AG09309 (cell line): ENCODE data around the gene NPSR1.

Experiments used
- DNase-seq: peaks from one replicate; pipeline ENCODE4 v3.0.0-alpha.2; 2010; ENCODE audit warnings: low read depth
- H3K4me3 ChIP-seq: 2 replicates; pipeline ENCODE4 v1.5.1; 2011; ENCODE audit warnings: mild to moderate bottlenecking, low read depth, low read length, moderate library complexity; ENCODE audit not compliant: control insufficient read depth
- TF ChIP-seq, protein P1 (sequence below): IDR thresholded peaks from 2 replicates; pipeline ENCODE4 v1.5.1; 2011; ENCODE audit warnings: mild to moderate bottlenecking, low read depth, low read length, inconsistent platforms; ENCODE audit not compliant: insufficient read depth, control insufficient read depth; ENCODE audit errors: missing control alignments

NPSR1 gene

DNA sequence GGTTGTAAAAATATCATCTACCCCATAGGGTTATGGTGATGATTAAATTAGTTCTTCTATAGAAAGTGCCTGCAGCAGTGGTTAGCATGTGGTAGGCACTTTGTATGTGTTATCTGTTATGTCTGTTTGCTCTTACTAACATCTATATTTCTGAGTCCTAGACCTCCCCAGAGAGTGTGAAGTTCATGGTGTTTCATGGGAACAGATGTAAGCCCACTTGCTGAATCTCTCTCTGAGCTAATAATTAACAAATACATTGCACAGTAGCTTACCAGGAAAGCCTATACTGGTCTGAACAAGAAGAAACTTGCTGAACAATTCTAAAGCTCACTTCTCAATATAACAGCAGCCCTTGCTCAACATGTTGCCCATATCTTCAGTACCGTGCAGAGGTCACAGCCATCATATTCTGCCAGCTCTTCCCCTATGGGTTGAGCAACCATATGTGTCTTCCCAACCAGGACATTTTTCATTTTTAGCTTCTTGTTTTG is 100.1 kb downstream of the NPSR1 start:
- no peak for DNase-seq
- TF ChIP-seq, protein P1, sequence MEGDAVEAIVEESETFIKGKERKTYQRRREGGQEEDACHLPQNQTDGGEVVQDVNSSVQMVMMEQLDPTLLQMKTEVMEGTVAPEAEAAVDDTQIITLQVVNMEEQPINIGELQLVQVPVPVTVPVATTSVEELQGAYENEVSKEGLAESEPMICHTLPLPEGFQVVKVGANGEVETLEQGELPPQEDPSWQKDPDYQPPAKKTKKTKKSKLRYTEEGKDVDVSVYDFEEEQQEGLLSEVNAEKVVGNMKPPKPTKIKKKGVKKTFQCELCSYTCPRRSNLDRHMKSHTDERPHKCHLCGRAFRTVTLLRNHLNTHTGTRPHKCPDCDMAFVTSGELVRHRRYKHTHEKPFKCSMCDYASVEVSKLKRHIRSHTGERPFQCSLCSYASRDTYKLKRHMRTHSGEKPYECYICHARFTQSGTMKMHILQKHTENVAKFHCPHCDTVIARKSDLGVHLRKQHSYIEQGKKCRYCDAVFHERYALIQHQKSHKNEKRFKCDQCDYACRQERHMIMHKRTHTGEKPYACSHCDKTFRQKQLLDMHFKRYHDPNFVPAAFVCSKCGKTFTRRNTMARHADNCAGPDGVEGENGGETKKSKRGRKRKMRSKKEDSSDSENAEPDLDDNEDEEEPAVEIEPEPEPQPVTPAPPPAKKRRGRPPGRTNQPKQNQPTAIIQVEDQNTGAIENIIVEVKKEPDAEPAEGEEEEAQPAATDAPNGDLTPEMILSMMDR = no peak
- H3K4me3 ChIP-seq = no peak overlapping the region

DNA sequence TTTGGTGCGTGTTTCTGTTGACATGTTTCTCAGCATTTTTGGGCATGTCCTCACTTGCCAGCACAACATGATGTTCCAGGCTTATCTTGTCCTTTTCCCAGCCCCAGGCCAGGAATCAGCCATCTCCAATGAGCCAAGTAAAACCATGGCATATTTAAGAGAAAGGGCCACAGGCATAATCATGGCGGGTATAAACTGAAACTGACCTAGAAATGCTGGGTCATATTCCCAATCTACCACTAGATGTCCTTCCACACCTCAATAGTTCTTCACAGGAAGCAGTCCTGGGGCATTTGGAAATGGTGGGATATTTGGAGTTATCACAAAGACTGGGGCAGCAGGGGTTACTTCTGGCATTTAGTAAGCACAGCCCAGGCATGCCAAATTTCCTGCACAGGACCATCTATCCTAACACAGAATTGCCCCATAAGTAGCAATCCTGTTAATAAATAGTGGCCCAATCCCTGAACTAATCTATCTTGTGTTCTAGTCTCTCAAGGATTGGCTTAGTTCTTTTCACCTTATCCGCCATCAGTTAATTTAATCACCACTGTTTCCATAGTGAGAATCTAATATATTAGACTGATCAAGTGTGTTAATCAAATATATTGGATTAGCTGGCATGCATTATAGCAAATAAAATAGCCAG is 101.6 kb downstream of the NPSR1 start:
- TF ChIP-seq, protein P1 = peak; percentile 68
- H3K4me3 ChIP-seq = no peak overlapping the region

DNA sequence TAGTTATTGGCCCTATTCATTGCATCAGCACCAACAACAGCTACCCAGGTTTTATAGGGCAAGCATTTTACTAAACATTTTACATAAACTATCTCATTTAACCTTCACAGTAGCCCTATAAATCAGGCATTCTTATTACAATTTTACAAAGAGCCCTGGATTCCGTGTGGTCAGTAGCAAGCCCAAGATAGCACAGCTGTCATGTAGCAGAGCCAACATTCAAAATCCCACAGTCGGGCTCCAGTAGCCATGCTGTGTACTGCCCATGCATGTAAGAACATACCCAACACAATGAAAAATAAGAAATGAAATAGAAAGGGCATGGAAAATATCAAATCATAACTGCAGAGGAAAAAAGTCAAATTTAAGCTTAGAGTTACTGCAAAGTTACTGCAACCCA is 102.3 kb downstream of the NPSR1 start:
- H3K4me3 ChIP-seq = no peak overlapping the region
- TF ChIP-seq, protein P1 = no peak
- no peak for DNase-seq

More for the DNA sequence above, 101.6 kb downstream of the NPSR1 start:
- peak; percentile 14 for DNase-seq

DNA sequence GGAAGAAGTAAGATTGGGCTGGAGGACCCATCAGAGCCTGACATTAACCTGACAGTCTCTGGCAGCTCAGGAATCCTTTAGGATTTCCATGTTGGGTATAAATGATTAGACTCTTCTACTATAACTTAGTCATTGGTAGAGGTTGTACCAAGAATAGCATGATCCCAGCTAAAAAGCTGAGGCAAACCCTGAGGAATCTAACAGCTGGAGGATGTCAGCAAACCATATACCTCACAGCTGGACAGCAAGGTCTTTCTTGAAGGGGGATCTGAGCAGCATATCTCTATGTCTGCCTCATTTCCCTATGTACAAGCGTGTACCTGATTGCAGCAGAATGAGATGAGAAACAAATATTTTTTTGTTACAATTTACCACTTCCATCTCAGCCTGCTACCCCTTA is 103.2 kb downstream of the NPSR1 start:
- TF ChIP-seq, protein P1 = no peak
- no peak for DNase-seq
- H3K4me3 ChIP-seq = no peak overlapping the region

DNA sequence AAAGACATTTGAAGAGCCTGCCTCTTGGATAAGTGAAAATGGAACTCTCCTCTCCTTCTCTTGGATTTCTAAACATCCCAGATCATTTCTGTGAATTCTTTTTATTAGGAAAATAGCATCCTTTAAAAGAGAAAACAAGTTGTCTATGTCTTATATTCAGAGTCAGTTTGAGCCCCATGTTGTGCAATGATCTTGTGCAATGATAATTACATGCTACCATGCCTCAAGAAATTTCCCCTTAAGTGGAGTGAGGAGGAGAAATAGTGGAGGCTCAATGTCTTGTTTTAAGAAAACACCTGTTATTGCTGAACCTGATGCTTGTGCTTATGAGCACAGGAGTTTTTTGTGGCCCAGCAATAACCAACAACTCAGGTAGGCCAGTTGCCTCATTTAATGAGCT is 103.6 kb downstream of the NPSR1 start:
- H3K4me3 ChIP-seq = no peak overlapping the region
- no peak for DNase-seq
- TF ChIP-seq, protein P1 = no peak

DNA sequence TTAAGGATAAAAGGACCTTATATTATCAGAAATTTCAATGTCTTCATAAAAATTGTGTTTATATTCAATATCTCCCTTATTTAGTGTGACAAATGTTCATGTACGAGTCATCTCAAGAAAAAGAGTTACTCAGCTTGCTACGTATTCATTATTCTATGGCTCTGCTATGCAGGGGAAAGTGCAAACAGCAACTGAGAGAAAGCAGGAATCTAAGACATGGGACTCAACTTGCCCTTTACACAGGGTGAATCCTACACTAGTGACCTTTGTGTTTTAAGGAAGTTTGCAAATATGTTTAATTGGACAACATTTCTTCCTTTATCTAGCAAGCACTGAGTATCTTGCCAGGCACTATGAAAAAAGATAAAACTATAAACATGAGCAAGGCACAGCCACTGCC is 104.7 kb downstream of the NPSR1 start:
- no peak for DNase-seq
- no peak overlapping the region for H3K4me3 ChIP-seq
- TF ChIP-seq, protein P1 = no peak
